Testis (tissue), 3 donors: ENCODE measurements around the gene KRTAP5-1. TPM values are rescaled to one million over a fixed set of nuclear protein-coding genes. Genes with fewer than 3 reads are reported as not detected.

Source experiments
- DNase-seq: peaks from one replicate; pipeline ENCODE4 v3.0.0-alpha.2; 2019
- H3K27ac ChIP-seq, 2 donors: fragments of 200-600 bp; sonication (generic); one replicate each; pipeline ENCODE4 v1.5.1; 2019
- H3K27me3 ChIP-seq: fragments of 200-600 bp; sonication (generic); one replicate; pipeline ENCODE4 v1.5.1; 2019
- H3K36me3 ChIP-seq: fragments of 200-600 bp; sonication (generic); one replicate; pipeline ENCODE4 v1.5.1; 2017; ENCODE audit warnings: low read depth; ENCODE audit errors: missing control alignments
- H3K4me1 ChIP-seq: fragments of 200-600 bp; sonication (generic); one replicate; pipeline ENCODE4 v1.5.1; 2019
- H3K4me3 ChIP-seq, 2 donors: fragments of 200-600 bp; sonication (generic); one replicate each; pipeline ENCODE4 v1.5.1; 2017 to 2019
- H3K9me3 ChIP-seq: fragments of 200-600 bp; sonication (generic); one replicate; pipeline ENCODE4 v1.5.1; 2017
- CTCF ChIP-seq, 3 experiments: fragments of 450-650 bp in 2 of 3; fragments of 200-600 bp in 1 of 3; sonication (generic) in 1 of 3; IDR thresholded peaks; one replicate each; pipeline ENCODE4 v1.5.1; 2016 to 2019; ENCODE audit warnings: antibody characterized with exemption in 3 of 3, mild to moderate bottlenecking in 2 of 3, moderate library complexity in 1 of 3
- POLR2A ChIP-seq: fragments of 450-650 bp; IDR thresholded peaks from one replicate; pipeline ENCODE4 v1.6.1; 2017; ENCODE audit warnings: antibody characterized with exemption, mild to moderate bottlenecking, moderate library complexity
- WGBS, 2 donors: methylation state at CpG; one replicate each; pipeline ENCODE4 v1.1.5; 2018; 5-methylcytosine and 5-hydroxymethylcytosine counted together
- intact Hi-C: fragments of 100-400 bp; cut with DNase I; formaldehyde crosslinking; loops from one replicate; pipeline ENCODE4 v1.15.1; 2023; ENCODE audit warnings: low total_unique reads
- polyA plus RNA-seq: library from polyadenylated mRNA; stranded (reverse); fragments of 350-450 nt; fragmentation: Illumina TruSeq; extraction: RNeasy Lipid Tissue Mini Kit (QIAGEN cat#74804); gene quantifications from one replicate; pipeline ENCODE4 v1.2.3, GENCODE V29; 2014; ENCODE audit warnings: low read depth, low replicate concordance; ENCODE audit not compliant: insufficient read depth
- total RNA-seq, 2 donors: library from RNA; depleted of rRNA; stranded (reverse); fragments of >200 nt; gene quantifications; one replicate each; pipeline ENCODE4 v1.2.3, GENCODE V29; 2016

Gene KRTAP5-1
- total and polyA plus RNA-seq, 3 donors from 2014 or later, result not detected

GRCh38 chr11:1629326-1630185 lies 44.5 kb upstream of the KRTAP5-1 start, which contains the start of gene KRTAP5-5:
Gene KRTAP5-5, plus strand, starts transcription at chr11:1629775. Its CDS starts 66 bp downstream, at chr11:1629841.
- intact Hi-C loops, result no loop called here
- no peaks in the 10 kb centered on the region for H3K27me3 ChIP-seq

GRCh38 chr11:1628506-1629325 lies 43.6 kb upstream of the KRTAP5-1 start:
- TF ChIP-seq POLR2A (no peak), CTCF (IDR thresholded peaks at IDR 0.05) (peak; percentile 37 to 87 (median 83))
- Histone ChIP-seq H3K27ac (no peak overlapping the region), H3K27me3 (no peaks in the 10 kb centered on the region), H3K36me3 (no peaks in the 10 kb centered on the region), H3K4me3 (no peak overlapping the region), H3K9me3 (no peaks in the 10 kb centered on the region), H3K4me1 (peaks cover 4% of the 10 kb centered on the region)
- WGBS, 2 donors, result 26 to 33% methylated on average over 14 to 34 of the region's 35 CpGs
- DNase-seq, result peak; percentile 64
- intact Hi-C loops, result no loop called here

More at GRCh38 chr11:1629326-1630185, 44.5 kb upstream of the KRTAP5-1 start, which contains the start of gene KRTAP5-5:
- no peak within 1 kb of the TSS for H3K27ac ChIP-seq
- no peak within 1 kb of the TSS for H3K4me3 ChIP-seq
- no peak for TF ChIP-seq POLR2A
- TF ChIP-seq CTCF (IDR thresholded peaks at IDR 0.05), result no peak
- no peaks in the 10 kb centered on the region for H3K9me3 ChIP-seq
- no peak for DNase-seq
- H3K36me3 ChIP-seq, result no peaks in the 10 kb centered on the region
- peaks cover 4% of the 10 kb centered on the region for H3K4me1 ChIP-seq
- WGBS, 2 donors, result 57 to 63% methylated on average over 17 to 18 of the region's 26 CpGs

- no peaks in the 10 kb centered on the region for H3K4me1 ChIP-seq
- 94 to 98% methylated on average over 8 to 13 of the region's 13 CpGs for WGBS, 2 donors
- H3K27ac ChIP-seq, result no peak overlapping the region
- intact Hi-C loops, result no loop called here
- no peaks in the 10 kb centered on the region for H3K27me3 ChIP-seq
- H3K9me3 ChIP-seq, result no peaks in the 10 kb centered on the region
- H3K4me3 ChIP-seq, result no peak overlapping the region
- no peak for DNase-seq
- no peaks in the 10 kb centered on the region for H3K36me3 ChIP-seq
- TF ChIP-seq CTCF (IDR thresholded peaks at IDR 0.05), result no peak
- no peak for TF ChIP-seq POLR2A
Measured at GRCh38 chr11:1625541-1625940, 40.5 kb upstream of the KRTAP5-1 start.

GRCh38 chr11:1624621-1625020 lies 39.5 kb upstream of the KRTAP5-1 start:
- no peak overlapping the region for H3K27ac ChIP-seq
- H3K27me3 ChIP-seq, result no peaks in the 10 kb centered on the region
- H3K9me3 ChIP-seq, result no peaks in the 10 kb centered on the region
- H3K4me1 ChIP-seq, result no peaks in the 10 kb centered on the region
- no peak for TF ChIP-seq POLR2A
- TF ChIP-seq CTCF (IDR thresholded peaks at IDR 0.05), result no peak
- 83 to 87% methylated on average over 16 of the region's 16 CpGs for WGBS, 2 donors
- intact Hi-C loops, result no loop called here
- H3K4me3 ChIP-seq, result no peak overlapping the region
- no peaks in the 10 kb centered on the region for H3K36me3 ChIP-seq
- no peak for DNase-seq
